WERI-Rb-1 (cell line): Measurements from ENCODE around the gene SCARF1.
A peak's percentile ranks its signal among the peaks of the same experiment; 100 is the strongest.

Experiments
- DNase-seq: peaks from one replicate; pipeline ENCODE4 v3.0.0-alpha.2; 2020
- H3K27ac ChIP-seq: fragments of 250-450 bp; sonication (Bioruptor Pico); 2 replicates; pipeline ENCODE4 v1.5.1; 2020; ENCODE audit warnings: mild to moderate bottlenecking, moderate library complexity
- H3K27me3 ChIP-seq: fragments of 250-450 bp; sonication (Bioruptor Pico); 2 replicates; pipeline ENCODE4 v1.5.1; 2021; ENCODE audit warnings: mild to moderate bottlenecking, low read depth, moderate library complexity; ENCODE audit not compliant: insufficient read depth, severe bottlenecking
- H3K36me3 ChIP-seq: fragments of 250-450 bp; sonication (Bioruptor Pico); 2 replicates; pipeline ENCODE4 v1.5.1; 2020; ENCODE audit warnings: mild to moderate bottlenecking, moderate library complexity
- H3K4me3 ChIP-seq: 2 replicates; pipeline ENCODE4 v1.5.1; 2011; ENCODE audit warnings: low read depth, mild to moderate bottlenecking, control low read depth, low read length
- H3K9me3 ChIP-seq: fragments of 250-450 bp; sonication (Bioruptor Pico); 2 replicates; pipeline ENCODE4 v1.5.1; 2021; ENCODE audit warnings: mild to moderate bottlenecking, moderate library complexity; ENCODE audit not compliant: severe bottlenecking
- TF ChIP-seq, protein P1 (sequence below): IDR thresholded peaks from 2 replicates; pipeline ENCODE4 v1.5.1; 2011; ENCODE audit warnings: low read depth, mild to moderate bottlenecking, control low read depth, inconsistent platforms, low read length

SCARF1 gene

GRCh38 chr17:1630662-1631061, 14.9 kb downstream of the SCARF1 start:
- Histone ChIP-seq H3K27me3 (no peaks in the 10 kb centered on the region), H3K27ac (no peak overlapping the region), H3K4me3 (no peak overlapping the region), H3K36me3 (no peaks in the 10 kb centered on the region; the same call in 1 of the 2 replicates), H3K9me3 (no peaks in the 10 kb centered on the region)
- TF ChIP-seq, protein P1, sequence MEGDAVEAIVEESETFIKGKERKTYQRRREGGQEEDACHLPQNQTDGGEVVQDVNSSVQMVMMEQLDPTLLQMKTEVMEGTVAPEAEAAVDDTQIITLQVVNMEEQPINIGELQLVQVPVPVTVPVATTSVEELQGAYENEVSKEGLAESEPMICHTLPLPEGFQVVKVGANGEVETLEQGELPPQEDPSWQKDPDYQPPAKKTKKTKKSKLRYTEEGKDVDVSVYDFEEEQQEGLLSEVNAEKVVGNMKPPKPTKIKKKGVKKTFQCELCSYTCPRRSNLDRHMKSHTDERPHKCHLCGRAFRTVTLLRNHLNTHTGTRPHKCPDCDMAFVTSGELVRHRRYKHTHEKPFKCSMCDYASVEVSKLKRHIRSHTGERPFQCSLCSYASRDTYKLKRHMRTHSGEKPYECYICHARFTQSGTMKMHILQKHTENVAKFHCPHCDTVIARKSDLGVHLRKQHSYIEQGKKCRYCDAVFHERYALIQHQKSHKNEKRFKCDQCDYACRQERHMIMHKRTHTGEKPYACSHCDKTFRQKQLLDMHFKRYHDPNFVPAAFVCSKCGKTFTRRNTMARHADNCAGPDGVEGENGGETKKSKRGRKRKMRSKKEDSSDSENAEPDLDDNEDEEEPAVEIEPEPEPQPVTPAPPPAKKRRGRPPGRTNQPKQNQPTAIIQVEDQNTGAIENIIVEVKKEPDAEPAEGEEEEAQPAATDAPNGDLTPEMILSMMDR = no peak
- no peak for DNase-seq

- TF ChIP-seq, protein P1 = peak; percentile 83
Measured at GRCh38 chr17:1629504-1630310, 15.8 kb downstream of the SCARF1 start.

GRCh38 chr17:1628856-1629503, 16.6 kb downstream of the SCARF1 start:
- H3K27me3 ChIP-seq = no peaks in the 10 kb centered on the region
- H3K36me3 ChIP-seq = peaks cover 7% of the 10 kb centered on the region
- peak; percentile 98 for DNase-seq
- peak overlapping the region; percentile 96 for H3K27ac ChIP-seq
- TF ChIP-seq, protein P1 = peak; percentile 40
- no peaks in the 10 kb centered on the region for H3K9me3 ChIP-seq
- peak overlapping the region; percentile 65 for H3K4me3 ChIP-seq

More at GRCh38 chr17:1629504-1630310, 15.8 kb downstream of the SCARF1 start:
- Histone ChIP-seq H3K27ac (peak overlapping the region; percentile 96), H3K9me3 (no peaks in the 10 kb centered on the region), H3K27me3 (no peaks in the 10 kb centered on the region), H3K36me3 (peaks cover 7% of the 10 kb centered on the region), H3K4me3 (peak overlapping the region; percentile 65)
- DNase-seq = peak; percentile 81

DNA sequence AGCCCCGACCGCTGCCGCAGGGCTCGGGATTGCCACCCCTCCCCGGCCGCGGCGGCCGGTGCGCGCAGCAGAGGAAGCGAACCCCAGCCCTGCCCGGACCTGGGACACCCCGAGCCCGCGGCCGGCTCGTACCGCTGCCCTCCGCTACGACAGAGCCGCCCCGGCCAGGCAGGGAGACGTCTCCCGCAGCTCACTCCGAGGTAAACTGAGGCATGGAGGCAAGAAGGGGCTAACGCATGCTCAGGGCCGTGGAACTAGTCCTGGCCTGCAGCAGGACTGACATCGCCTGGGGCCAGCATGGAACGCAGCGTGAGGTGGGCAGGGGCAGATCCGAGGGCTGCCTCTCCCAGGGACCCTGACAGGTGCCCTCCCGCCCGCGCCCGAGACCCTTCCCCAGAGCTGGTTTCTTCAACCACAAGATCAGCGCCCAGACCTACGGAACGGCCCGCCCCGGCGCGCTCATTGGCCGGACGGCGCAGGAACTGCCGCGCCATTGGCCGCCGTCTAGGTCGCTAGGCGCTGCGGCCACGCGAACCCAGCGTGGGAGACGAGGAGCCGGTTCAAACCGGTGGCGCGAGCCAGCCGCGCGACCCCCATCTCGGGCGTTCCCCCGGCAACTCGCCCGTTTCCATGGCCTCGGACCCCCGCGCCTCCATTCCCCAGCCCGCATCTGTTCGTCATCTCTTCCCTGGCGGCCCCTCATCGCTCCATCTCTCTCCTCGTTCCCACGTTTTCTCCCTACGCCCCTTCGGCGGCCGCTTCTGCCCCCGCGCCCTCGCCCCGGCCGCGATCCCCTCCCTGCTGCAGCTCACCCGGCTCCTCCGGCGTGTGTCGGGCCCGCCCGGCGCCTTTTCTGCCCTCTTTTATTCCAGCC, 17.3 kb downstream of the SCARF1 start, which contains the start of gene SLC43A2:
SLC43A2 (minus strand) TSS at position 853 of the 874 bp plus-strand sequence. CDS start 960 bp downstream, outside the sequence.
- TF ChIP-seq, protein P1 = no peak
- Histone ChIP-seq H3K9me3 (no peaks in the 10 kb centered on the region), H3K27ac (peak within 1 kb of the TSS; percentile 96), H3K4me3 (peak within 1 kb of the TSS; percentile 65), H3K27me3 (no peaks in the 10 kb centered on the region), H3K36me3 (peaks cover 7% of the 10 kb centered on the region)
- peak; percentile 89 for DNase-seq

GRCh38 chr17:1627182-1627981, 18.1 kb downstream of the SCARF1 start:
- peak overlapping the region; percentile 59 for H3K27ac ChIP-seq

More at GRCh38 chr17:1627182-1627981, 18.1 kb downstream of the SCARF1 start:
- TF ChIP-seq, protein P1 = no peak
- peak overlapping the region; percentile 65 for H3K4me3 ChIP-seq
- no peaks in the 10 kb centered on the region for H3K9me3 ChIP-seq
- no peak for DNase-seq
- H3K36me3 ChIP-seq = peaks cover 7% of the 10 kb centered on the region
- no peaks in the 10 kb centered on the region for H3K27me3 ChIP-seq
